K562 (cell line): ENCODE data around the gene TBRG1. TPM values are rescaled to one million over a fixed set of nuclear protein-coding genes. Genes with fewer than 3 reads are reported as not detected.

Experiments
- ARNT ChIP-seq, 2 experiments: fragments of 450-650 bp; IDR thresholded peaks; 2 replicates each; pipeline ENCODE4 v1.6.1; 2016; ENCODE audit warnings: mild to moderate bottlenecking in 1 of 2
- CREB3L1 ChIP-seq: fragments of 450-650 bp; IDR thresholded peaks from 2 replicates; pipeline ENCODE4 v1.6.1; 2014; ENCODE audit warnings: low read depth, mild to moderate bottlenecking, moderate library complexity, borderline replicate concordance
- ELF2 ChIP-seq: fragments of 250-450 bp; sonication (Bioruptor Pico); IDR thresholded peaks from 2 replicates; pipeline ENCODE4 v1.5.0; 2021; ENCODE audit warnings: mild to moderate bottlenecking
- FOXA1 ChIP-seq: fragments of 450-650 bp; IDR thresholded peaks from 2 replicates; pipeline ENCODE4 v1.6.1; 2016; ENCODE audit warnings: mild to moderate bottlenecking, borderline replicate concordance
- FOXK2 ChIP-seq, 2 experiments: fragments of 450-650 bp; IDR thresholded peaks in 1 of 2; conservative IDR thresholded peaks in 1 of 2; 2 replicates each; pipeline ENCODE4 v1.6.1; 2016; ENCODE audit warnings: low read depth in 2 of 2, mild to moderate bottlenecking in 1 of 2
- KLF16 ChIP-seq: IDR thresholded peaks from 2 replicates; pipeline ENCODE4 v1.6.1; 2016; ENCODE audit warnings: antibody characterized with exemption
- LARP7 ChIP-seq: fragments of 450-650 bp; IDR thresholded peaks from 2 replicates; pipeline ENCODE4 v1.6.1; 2016
- NELFE ChIP-seq: IDR thresholded peaks from 2 replicates; pipeline ENCODE4 v1.6.1; 2011; ENCODE audit warnings: mild to moderate bottlenecking; ENCODE audit not compliant: insufficient read depth, insufficient read length
- NFIX ChIP-seq: fragments of 250-450 bp; sonication (Bioruptor Pico); IDR thresholded peaks from 2 replicates; pipeline ENCODE4 v1.4.0; 2020; ENCODE audit warnings: low read depth, mild to moderate bottlenecking, moderate library complexity
- PML ChIP-seq: IDR thresholded peaks from 2 replicates; pipeline ENCODE4 v1.6.1; 2012; ENCODE audit warnings: low read length, inconsistent platforms
- RBM14 ChIP-seq: fragments of 200-400 bp; formaldehyde crosslinking; IDR thresholded peaks from 2 replicates; pipeline ENCODE4 v1.6.1; 2018; ENCODE audit warnings: low read depth, mild to moderate bottlenecking, low read length, moderate library complexity, borderline replicate concordance; ENCODE audit not compliant: insufficient read depth
- STAT5B ChIP-seq: fragments of 250-450 bp; sonication (Bioruptor Pico); IDR thresholded peaks from 2 replicates; pipeline ENCODE4 v1.8.0; 2021; ENCODE audit warnings: mild to moderate bottlenecking, inconsistent platforms
- ZNF717 ChIP-seq: fragments of 250-450 bp; sonication (Bioruptor Pico); IDR thresholded peaks from 2 replicates; pipeline ENCODE4 v1.5.0; 2021
- polyA plus RNA-seq, 8 experiments: library from polyadenylated mRNA; depleted of rRNA in 4 of 8; stranded (reverse) in 5 of 8; unstranded in 3 of 8; fragments of >200 nt; fragmentation: Nextera tagmentation in 2 of 8; fragmentation: Illumina TruSeq in 1 of 8; extraction: Ambion mirVana in 2 of 8; extraction: Trizol in 1 of 8; gene quantifications; 2 replicates each; pipeline versions ENCODE4 v1.2.1 to v1.2.3, GENCODE V29; 2011 to 2014; ENCODE audit warnings: inconsistent platforms in 1 of 8, missing spikeins in 1 of 8
- total RNA-seq, 7 experiments: library from RNA; depleted of rRNA in 6 of 7; stranded (reverse); fragments of >200 nt in 6 of 7; fragmentation: Illumina TruSeq in 2 of 7; extraction: Trizol in 2 of 7; gene quantifications; 2 replicates each; pipeline versions ENCODE4 v1.2.1 to v1.2.3, GENCODE V29; 2011 to 2021; ENCODE audit warnings: low replicate concordance in 1 of 7
- TF ChIP-seq, protein P1 (sequence below): fragments of 450-650 bp; IDR thresholded peaks from 2 replicates; pipeline ENCODE4 v1.6.1; 2016; ENCODE audit warnings: low read depth
- TF ChIP-seq, protein P2 (sequence below): sonication (generic); formaldehyde crosslinking; IDR thresholded peaks from 2 replicates; pipeline ENCODE4 v1.8.0; 2022; ENCODE audit warnings: mild to moderate bottlenecking, missing genetic modification reagents
- TF ChIP-seq, protein P3 (sequence below): fragments of 450-650 bp; formaldehyde crosslinking; IDR thresholded peaks from 2 replicates; pipeline ENCODE4 v1.4.0; 2020; ENCODE audit warnings: mild to moderate bottlenecking, mixed read lengths

The TBRG1 gene
- total and polyA plus RNA-seq, 9 of the 15 experiments (the other 6 are each of a cell fraction or from before 2014, with no cell fraction given): 8.7 to 30.0 (median 20.2) TPM

- TF ChIP-seq NFIX (CRISPR knock-in tag) (no peak), ELF2 (CRISPR knock-in tag) (no peak), NELFE (no peak), CREB3L1 (no peak), PML (no peak), LARP7 (no peak), FOXK2 (conservative IDR thresholded peaks at IDR 0.05 in 1 of 2, IDR thresholded peaks at IDR 0.05 in 1 of 2; ENCODE audit: low read depth in 2 of 2) (no peak), RBM14 (no peak), KLF16 (no peak), FOXA1 (no peak), STAT5B (CRISPR knock-in tag) (no peak), ARNT (IDR thresholded peaks at IDR 0.05) (peak; percentile 30 to 40; a peak in 1 of 4 replicates), ZNF717 (CRISPR knock-in tag) (no peak)
- TF ChIP-seq, protein P1, sequence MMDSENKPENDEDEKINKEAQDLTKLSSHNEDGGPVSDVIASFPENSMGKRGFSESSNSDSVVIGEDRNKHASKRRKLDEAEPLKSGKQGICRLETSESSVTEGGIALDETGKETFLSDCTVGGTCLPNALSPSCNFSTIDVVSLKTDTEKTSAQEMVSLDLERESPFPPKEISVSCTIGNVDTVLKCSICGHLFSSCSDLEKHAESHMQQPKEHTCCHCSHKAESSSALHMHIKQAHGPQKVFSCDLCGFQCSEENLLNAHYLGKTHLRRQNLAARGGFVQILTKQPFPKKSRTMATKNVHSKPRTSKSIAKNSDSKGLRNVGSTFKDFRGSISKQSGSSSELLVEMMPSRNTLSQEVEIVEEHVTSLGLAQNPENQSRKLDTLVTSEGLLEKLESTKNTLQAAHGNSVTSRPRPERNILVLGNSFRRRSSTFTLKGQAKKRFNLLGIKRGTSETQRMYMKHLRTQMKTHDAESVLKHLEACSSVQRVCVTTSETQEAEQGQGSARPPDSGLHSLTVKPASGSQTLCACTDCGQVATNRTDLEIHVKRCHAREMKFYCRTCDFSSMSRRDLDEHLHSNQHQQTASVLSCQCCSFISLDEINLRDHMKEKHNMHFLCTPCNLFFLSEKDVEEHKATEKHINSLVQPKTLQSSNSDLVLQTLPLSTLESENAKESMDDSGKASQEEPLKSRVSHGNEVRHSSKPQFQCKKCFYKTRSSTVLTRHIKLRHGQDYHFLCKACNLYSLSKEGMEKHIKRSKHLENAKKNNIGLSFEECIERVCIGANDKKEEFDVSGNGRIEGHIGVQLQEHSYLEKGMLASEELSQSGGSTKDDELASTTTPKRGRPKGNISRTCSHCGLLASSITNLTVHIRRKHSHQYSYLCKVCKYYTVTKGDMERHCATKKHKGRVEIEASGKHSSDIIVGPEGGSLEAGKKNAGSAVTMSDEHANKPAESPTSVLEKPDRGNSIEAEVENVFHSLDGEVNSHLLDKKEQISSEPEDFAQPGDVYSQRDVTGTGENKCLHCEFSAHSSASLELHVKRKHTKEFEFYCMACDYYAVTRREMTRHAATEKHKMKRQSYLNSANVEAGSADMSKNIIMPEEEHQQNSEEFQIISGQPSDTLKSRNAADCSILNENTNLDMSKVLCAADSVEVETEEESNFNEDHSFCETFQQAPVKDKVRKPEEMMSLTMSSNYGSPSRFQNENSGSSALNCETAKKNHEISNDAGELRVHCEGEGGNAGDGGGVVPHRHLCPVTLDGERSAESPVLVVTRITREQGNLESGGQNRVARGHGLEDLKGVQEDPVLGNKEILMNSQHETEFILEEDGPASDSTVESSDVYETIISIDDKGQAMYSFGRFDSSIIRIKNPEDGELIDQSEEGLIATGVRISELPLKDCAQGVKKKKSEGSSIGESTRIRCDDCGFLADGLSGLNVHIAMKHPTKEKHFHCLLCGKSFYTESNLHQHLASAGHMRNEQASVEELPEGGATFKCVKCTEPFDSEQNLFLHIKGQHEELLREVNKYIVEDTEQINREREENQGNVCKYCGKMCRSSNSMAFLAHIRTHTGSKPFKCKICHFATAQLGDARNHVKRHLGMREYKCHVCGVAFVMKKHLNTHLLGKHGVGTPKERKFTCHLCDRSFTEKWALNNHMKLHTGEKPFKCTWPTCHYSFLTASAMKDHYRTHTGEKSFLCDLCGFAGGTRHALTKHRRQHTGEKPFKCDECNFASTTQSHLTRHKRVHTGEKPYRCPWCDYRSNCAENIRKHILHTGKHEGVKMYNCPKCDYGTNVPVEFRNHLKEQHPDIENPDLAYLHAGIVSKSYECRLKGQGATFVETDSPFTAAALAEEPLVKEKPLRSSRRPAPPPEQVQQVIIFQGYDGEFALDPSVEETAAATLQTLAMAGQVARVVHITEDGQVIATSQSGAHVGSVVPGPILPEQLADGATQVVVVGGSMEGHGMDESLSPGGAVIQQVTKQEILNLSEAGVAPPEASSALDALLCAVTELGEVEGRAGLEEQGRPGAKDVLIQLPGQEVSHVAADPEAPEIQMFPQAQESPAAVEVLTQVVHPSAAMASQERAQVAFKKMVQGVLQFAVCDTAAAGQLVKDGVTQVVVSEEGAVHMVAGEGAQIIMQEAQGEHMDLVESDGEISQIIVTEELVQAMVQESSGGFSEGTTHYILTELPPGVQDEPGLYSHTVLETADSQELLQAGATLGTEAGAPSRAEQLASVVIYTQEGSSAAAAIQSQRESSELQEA: no peak
- TF ChIP-seq, protein P2, sequence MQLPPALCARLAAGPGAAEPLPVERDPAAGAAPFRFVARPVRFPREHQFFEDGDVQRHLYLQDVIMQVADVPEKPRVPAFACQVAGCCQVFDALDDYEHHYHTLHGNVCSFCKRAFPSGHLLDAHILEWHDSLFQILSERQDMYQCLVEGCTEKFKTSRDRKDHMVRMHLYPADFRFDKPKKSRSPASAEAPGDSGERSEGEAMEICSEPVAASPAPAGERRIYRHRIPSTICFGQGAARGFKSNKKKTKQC (CRISPR knock-in tag): no peak
- TF ChIP-seq, protein P3, sequence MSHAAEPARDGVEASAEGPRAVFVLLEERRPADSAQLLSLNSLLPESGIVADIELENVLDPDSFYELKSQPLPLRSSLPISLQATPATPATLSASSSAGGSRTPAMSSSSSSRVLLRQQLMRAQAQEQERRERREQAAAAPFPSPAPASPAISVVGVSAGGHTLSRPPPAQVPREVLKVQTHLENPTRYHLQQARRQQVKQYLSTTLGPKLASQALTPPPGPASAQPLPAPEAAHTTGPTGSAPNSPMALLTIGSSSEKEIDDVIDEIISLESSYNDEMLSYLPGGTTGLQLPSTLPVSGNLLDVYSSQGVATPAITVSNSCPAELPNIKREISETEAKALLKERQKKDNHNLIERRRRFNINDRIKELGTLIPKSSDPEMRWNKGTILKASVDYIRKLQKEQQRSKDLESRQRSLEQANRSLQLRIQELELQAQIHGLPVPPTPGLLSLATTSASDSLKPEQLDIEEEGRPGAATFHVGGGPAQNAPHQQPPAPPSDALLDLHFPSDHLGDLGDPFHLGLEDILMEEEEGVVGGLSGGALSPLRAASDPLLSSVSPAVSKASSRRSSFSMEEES: no peak
Measured at GRCh38 chr11:124644426-124645280, 22.0 kb downstream of the TBRG1 start (continued).
